Neuron (in vitro differentiated cells): ENCODE results near the gene TJP1.

ENCODE experiments used
- H2AFZ ChIP-seq: one replicate; pipeline ENCODE4 v1.6.1; 2013; ENCODE audit warnings: low read depth, mild to moderate bottlenecking, inconsistent platforms, low read length, moderate library complexity
- H3K27me3 ChIP-seq: one replicate; pipeline ENCODE4 v1.6.1; 2013; ENCODE audit warnings: low read length; ENCODE audit not compliant: insufficient read depth
- H3K36me3 ChIP-seq: one replicate; pipeline ENCODE4 v1.6.1; 2013; ENCODE audit warnings: low read length; ENCODE audit not compliant: insufficient read depth
- H3K4me1 ChIP-seq: one replicate; pipeline ENCODE4 v1.6.1; 2013; ENCODE audit warnings: low read length; ENCODE audit not compliant: insufficient read depth
- H3K4me3 ChIP-seq: 2 replicates; pipeline ENCODE4 v1.5.1; 2013; ENCODE audit warnings: mild to moderate bottlenecking, low read length, moderate library complexity
- H3K9me3 ChIP-seq: one replicate; pipeline ENCODE4 v1.6.1; 2013; ENCODE audit warnings: low read length

Gene TJP1

GRCh38 chr15:29854413-29854812 lies 32.1 kb upstream of the TJP1 start:
- Histone ChIP-seq H2AFZ (no peak overlapping the region), H3K4me3 (no peak overlapping the region), H3K4me1 (peaks cover 2% of the 10 kb centered on the region), H3K36me3 (no peaks in the 10 kb centered on the region), H3K9me3 (no peaks in the 10 kb centered on the region), H3K27me3 (no peaks in the 10 kb centered on the region)

- Histone ChIP-seq H2AFZ (no peak overlapping the region), H3K9me3 (no peaks in the 10 kb centered on the region), H3K27me3 (no peaks in the 10 kb centered on the region), H3K4me1 (peaks cover 2% of the 10 kb centered on the region), H3K4me3 (no peak overlapping the region), H3K36me3 (no peaks in the 10 kb centered on the region)
These were observed 31.1 kb upstream of the TJP1 start for GRCh38 chr15:29853211-29853987.

- no peaks in the 10 kb centered on the region for H3K36me3 ChIP-seq
- H3K9me3 ChIP-seq: no peaks in the 10 kb centered on the region
- H3K4me1 ChIP-seq: no peaks in the 10 kb centered on the region
- H3K27me3 ChIP-seq: no peaks in the 10 kb centered on the region
- no peak overlapping the region for H2AFZ ChIP-seq
- H3K4me3 ChIP-seq: no peak overlapping the region
These were observed 29.9 kb upstream of the TJP1 start for GRCh38 chr15:29852201-29852600.

GRCh38 chr15:29849716-29850115 lies 27.4 kb upstream of the TJP1 start:
- no peaks in the 10 kb centered on the region for H3K4me1 ChIP-seq
- H3K4me3 ChIP-seq: no peak overlapping the region
- no peaks in the 10 kb centered on the region for H3K36me3 ChIP-seq
- no peaks in the 10 kb centered on the region for H3K27me3 ChIP-seq
- H2AFZ ChIP-seq: no peak overlapping the region
- H3K9me3 ChIP-seq: no peaks in the 10 kb centered on the region

- no peaks in the 10 kb centered on the region for H3K36me3 ChIP-seq
- H3K27me3 ChIP-seq: no peaks in the 10 kb centered on the region
- H3K4me1 ChIP-seq: no peaks in the 10 kb centered on the region
- no peaks in the 10 kb centered on the region for H3K9me3 ChIP-seq
- no peak overlapping the region for H3K4me3 ChIP-seq
- H2AFZ ChIP-seq: no peak overlapping the region
These were observed 26.9 kb upstream of the TJP1 start for GRCh38 chr15:29849218-29849617.

GRCh38 chr15:29844290-29844903 lies 22.1 kb upstream of the TJP1 start:
- H3K4me1 ChIP-seq: no peaks in the 10 kb centered on the region
- no peak overlapping the region for H2AFZ ChIP-seq

GRCh38 chr15:29842290-29842689 lies 20.0 kb upstream of the TJP1 start:
- no peak overlapping the region for H3K4me3 ChIP-seq
- no peaks in the 10 kb centered on the region for H3K4me1 ChIP-seq
- no peaks in the 10 kb centered on the region for H3K36me3 ChIP-seq
- no peak overlapping the region for H2AFZ ChIP-seq
- no peaks in the 10 kb centered on the region for H3K9me3 ChIP-seq
- no peaks in the 10 kb centered on the region for H3K27me3 ChIP-seq

More at GRCh38 chr15:29844290-29844903, 22.1 kb upstream of the TJP1 start:
- Histone ChIP-seq H3K27me3 (no peaks in the 10 kb centered on the region), H3K9me3 (no peaks in the 10 kb centered on the region), H3K4me3 (no peak overlapping the region), H3K36me3 (no peaks in the 10 kb centered on the region)

- Histone ChIP-seq H3K4me1 (no peaks in the 10 kb centered on the region), H3K9me3 (no peaks in the 10 kb centered on the region), H3K36me3 (no peaks in the 10 kb centered on the region), H3K27me3 (no peaks in the 10 kb centered on the region), H3K4me3 (no peak overlapping the region), H2AFZ (no peak overlapping the region)
These were observed 18.7 kb upstream of the TJP1 start for GRCh38 chr15:29840926-29841325.

GRCh38 chr15:29840054-29840453 lies 17.8 kb upstream of the TJP1 start:
- H2AFZ ChIP-seq: no peak overlapping the region
- H3K27me3 ChIP-seq: no peaks in the 10 kb centered on the region
- no peaks in the 10 kb centered on the region for H3K36me3 ChIP-seq
- H3K4me1 ChIP-seq: no peaks in the 10 kb centered on the region
- no peak overlapping the region for H3K4me3 ChIP-seq
- H3K9me3 ChIP-seq: no peaks in the 10 kb centered on the region

- Histone ChIP-seq H3K27me3 (no peaks in the 10 kb centered on the region), H3K4me1 (no peaks in the 10 kb centered on the region), H3K4me3 (no peak overlapping the region), H2AFZ (no peak overlapping the region), H3K9me3 (no peaks in the 10 kb centered on the region), H3K36me3 (no peaks in the 10 kb centered on the region)
These were observed 16.2 kb upstream of the TJP1 start for GRCh38 chr15:29838352-29839010.

GRCh38 chr15:29835301-29835700 lies 13.0 kb upstream of the TJP1 start:
- H3K4me3 ChIP-seq: no peak overlapping the region
- H2AFZ ChIP-seq: no peak overlapping the region
- no peaks in the 10 kb centered on the region for H3K27me3 ChIP-seq
- no peaks in the 10 kb centered on the region for H3K4me1 ChIP-seq
- peaks cover 4% of the 10 kb centered on the region for H3K9me3 ChIP-seq
- H3K36me3 ChIP-seq: no peaks in the 10 kb centered on the region

- Histone ChIP-seq H3K4me1 (no peaks in the 10 kb centered on the region), H3K27me3 (no peaks in the 10 kb centered on the region), H3K36me3 (no peaks in the 10 kb centered on the region), H3K4me3 (no peak overlapping the region), H3K9me3 (peaks cover 4% of the 10 kb centered on the region), H2AFZ (no peak overlapping the region)
These were observed 10.4 kb upstream of the TJP1 start for GRCh38 chr15:29832709-29833108.
